Stimulated activated naive CD4-positive, alpha-beta T cell (primary cell): Measurements from ENCODE around the gene ADCY4.
"Not testable (repeated sequence)": the region's sequence is repeated elsewhere in the genome, so short reads cannot be mapped to it uniquely, and the experiment has no call there.

ENCODE experiments used
- DNase-seq, 6 experiments: peaks; one replicate each; lab custom pipeline; 2025; lab: John Stamatoyannopoulos, UW

Gene ADCY4

DNA sequence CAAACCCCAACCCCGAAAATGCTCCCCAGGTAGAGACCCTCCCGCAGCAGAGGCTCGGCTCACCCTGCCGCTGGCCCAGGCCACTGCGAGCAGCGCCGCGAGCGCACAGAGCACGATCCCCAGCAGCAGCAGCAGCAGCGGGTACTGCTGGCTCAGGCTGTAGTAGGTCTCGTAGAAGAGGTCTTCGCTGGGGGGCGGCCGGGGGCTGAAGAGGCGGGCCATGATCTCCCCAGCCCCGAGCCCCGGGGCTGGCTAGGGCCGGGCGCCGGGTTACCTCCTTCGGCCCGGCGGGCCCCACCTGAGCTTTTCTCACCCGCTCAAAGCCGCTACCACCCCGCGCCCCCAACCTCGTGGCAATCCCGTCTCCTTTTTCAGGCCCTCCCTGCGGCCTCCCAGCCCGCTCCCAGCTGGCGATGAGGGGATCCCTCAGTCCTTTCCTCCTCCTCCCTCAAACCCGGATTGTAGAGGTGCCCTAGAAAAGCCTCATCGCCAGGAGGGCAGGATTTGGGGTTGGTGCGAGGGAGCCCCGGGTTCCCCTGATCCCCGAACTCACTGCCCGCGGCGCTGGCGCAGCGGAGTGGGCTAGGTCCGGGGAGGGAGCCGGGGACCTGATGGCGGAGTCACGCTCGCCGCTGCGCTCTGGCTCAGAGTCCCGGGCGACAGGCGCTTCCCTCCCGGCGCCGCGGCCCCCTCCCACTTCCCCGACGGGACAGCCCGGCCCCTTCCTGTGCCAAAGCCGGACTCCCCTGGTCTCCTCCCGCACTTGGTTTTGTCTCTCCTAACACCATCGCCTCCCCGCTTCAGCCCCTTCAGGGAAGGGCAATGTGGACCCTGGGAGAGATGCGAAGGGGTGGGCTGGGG is at the start of gene ADCY4:
Gene ADCY4 (minus strand): TSS at position 641 of the 861 bp plus-strand sequence. CDS start 419 bp downstream, at position 222.
- peak in 2 of 6 experiments; percentile 19 to 35 for DNase-seq

DNA sequence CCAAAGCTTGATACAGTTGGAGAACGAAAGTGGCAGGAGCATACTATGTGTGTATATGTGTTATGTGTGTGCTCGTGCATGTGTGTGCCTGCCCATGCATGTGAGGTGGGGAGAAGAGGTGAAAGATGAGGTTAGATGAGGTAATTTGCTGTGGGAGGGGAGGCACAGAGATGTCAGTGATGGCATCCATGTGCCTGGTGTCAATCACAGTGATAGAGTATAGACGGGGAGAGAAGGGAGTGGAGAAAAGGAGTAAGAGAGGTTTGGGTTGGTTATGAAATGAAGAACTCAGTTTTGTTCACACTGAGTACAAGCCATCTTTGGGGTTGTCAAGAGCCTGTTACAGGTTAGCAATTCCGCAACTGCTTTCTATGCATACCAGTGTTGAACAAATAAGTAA is 49.3 kb upstream of the ADCY4 start:
- DNase-seq = no peak

- no peak for DNase-seq
These were observed 47.1 kb upstream of the ADCY4 start for GRCh38 chr14:24382064-24382371.

DNA sequence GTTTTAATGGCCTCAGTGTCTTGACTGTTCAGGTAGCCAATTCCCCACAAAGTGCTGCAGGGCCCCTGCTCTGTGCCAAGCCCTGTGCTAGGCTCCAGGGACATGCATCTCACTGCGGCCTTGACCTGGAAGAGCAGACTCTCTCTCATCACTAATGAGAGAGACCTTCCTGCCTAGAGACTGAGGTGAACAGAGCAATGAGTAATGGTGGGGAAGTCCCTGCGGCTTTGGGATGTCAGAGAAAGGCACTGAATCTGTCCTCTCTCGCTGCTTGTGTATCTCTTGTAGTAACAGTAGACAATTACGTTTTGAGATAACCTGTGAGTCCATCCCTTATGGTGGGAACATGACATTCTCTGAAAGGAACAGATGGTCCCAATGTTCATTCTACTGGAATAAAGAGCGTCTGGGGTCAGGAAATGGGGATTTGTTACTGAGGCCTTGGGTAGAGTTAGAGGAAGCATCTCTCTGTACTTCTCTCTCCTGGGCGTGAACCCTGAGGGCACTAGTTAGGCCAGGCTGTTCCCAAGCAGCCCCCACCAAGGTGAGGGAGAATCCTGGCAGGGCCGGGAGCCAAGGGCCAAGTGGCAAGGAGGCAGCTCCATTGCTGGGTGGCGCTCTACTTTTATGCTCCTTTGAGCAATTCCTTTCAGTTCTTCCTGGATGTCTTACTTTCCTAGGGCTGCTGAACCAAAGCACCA is 46.6 kb upstream of the ADCY4 start:
- no peak for DNase-seq

GRCh38 chr14:24379907-24380730 is 45.2 kb upstream of the ADCY4 start:
- no peak for DNase-seq

GRCh38 chr14:24378981-24379906 is 44.4 kb upstream of the ADCY4 start:
- DNase-seq = no peak

GRCh38 chr14:24378327-24378726 is 43.5 kb upstream of the ADCY4 start:
- DNase-seq = no peak

DNA sequence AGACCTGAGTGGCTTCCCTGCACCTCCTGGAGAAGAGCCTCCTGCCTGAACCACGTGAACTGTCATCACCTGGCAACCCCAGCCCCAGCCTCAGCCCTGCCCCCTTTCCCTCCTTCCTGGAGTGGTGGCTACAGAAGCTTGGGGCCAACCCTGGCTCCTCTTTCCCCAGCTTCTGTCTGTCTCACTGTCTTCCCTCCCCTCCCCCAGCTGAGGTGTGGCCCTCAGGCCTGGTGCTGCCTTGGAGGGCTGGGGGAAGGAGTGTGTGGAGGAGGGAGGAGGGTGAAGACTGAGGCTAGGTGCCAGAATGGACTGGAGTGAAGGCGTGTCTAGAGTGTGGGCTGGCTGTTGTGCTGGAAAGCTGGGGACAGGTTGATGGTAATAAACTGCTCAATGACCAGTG is 42.8 kb upstream of the ADCY4 start:
- no peak for DNase-seq

DNA sequence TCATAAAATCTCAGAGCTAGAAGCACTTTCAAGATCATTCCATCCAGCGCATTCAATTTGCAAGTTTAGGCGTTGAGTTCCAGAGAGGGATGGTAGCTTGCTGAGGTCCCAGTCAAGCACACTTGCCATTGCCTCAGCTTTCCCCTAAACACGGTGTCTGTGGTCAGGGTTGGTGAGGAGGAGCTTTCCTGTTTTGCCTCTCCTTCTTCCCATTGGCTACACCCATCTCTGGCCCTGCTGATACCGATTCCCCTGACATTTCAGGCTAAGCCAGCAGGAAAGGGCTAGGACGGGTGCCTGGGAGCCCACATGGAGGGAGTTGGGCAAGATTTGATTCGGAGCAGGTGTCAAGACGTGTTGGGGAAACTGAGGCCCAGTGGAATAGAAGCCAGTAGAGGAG is 42.3 kb upstream of the ADCY4 start:
- DNase-seq = no peak

GRCh38 chr14:24376448-24377070 is 41.7 kb upstream of the ADCY4 start:
- no peak for DNase-seq

- DNase-seq = no peak
These were observed 38.0 kb upstream of the ADCY4 start for GRCh38 chr14:24372701-24373416.

GRCh38 chr14:24371605-24372004 is 36.7 kb upstream of the ADCY4 start:
- not testable (repeated sequence) for DNase-seq

GRCh38 chr14:24370748-24371147 is 35.9 kb upstream of the ADCY4 start:
- no peak for DNase-seq

DNA sequence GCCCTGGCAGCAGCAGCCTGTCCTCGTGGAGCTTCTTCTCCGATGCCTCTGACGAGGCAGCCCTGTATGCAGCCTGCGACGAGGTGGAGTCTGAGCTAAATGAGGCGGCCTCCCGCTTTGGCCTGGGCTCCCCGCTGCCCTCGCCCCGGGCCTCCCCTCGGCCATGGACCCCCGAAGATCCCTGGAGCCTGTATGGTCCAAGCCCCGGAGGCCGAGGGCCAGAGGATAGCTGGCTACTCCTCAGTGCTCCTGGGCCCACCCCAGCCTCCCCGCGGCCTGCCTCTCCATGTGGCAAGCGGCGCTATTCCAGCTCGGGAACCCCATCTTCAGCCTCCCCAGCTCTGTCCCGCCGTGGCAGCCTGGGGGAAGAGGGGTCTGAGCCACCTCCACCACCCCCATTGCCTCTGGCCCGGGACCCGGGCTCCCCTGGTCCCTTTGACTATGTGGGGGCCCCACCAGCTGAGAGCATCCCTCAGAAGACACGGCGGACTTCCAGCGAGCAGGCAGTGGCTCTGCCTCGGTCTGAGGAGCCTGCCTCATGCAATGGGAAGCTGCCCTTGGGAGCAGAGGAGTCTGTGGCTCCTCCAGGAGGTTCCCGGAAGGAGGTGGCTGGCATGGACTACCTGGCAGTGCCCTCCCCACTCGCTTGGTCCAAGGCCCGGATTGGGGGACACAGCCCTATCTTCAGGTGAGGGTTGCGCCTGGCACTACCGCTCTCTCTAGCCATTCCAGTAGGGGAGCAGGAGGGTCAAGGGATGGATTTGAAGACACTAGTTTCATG is 35.2 kb upstream of the ADCY4 start:
- DNase-seq = no peak

DNA sequence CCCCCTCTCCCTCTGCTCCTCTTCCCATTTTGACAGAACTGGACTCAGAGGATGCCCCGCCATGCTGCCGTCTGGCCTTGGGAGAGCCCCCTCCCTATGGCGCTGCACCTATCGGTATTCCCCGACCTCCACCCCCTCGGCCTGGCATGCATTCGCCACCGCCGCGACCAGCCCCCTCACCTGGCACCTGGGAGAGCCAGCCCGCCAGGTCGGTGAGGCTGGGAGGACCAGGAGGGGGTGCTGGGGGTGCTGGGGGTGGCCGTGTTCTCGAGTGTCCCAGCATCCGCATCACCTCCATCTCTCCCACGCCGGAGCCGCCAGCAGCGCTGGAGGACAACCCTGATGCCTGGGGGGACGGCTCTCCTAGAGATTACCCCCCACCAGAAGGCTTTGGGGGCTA is 34.6 kb upstream of the ADCY4 start:
- DNase-seq = no peak

DNA sequence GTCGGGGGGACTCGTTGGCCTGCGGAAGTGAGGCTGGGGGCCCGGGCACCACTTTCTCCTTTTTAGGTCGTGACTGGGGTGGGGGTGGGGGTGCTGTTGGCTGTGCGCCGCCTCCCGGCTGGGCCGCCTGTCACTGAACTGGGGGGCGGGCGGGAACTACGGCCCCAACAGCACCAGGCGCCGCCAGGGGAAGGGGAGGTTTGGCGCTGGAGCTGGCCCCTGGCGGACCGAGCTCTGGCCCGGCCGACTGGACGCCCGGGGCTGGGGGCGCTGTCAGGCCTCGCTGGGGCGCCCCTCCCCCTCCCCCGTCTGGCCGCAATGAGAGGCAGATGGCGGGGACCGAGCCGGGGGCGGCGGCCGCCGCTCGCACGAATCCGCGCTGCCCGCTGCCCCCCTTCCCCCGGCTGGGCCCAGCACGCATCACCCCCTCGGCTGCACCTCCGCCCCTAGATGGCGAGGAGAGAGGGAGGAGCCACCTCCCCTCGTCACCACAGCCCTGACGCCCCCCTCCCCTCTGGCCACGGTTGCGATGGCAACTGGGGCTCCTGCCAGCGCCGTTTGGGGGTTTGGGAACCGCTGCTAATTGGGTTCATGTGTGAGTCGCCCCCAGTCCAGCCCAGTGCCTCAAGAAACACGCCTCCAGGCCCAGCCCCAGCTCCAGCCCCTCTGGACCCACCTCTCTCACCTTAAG is 33.8 kb upstream of the ADCY4 start:
- peak in 4 of 6 experiments; percentile 7 to 24 (median 10) for DNase-seq

- no peak for DNase-seq
These were observed 33.3 kb upstream of the ADCY4 start for GRCh38 chr14:24368212-24368561.

GRCh38 chr14:24367514-24368211 is 32.8 kb upstream of the ADCY4 start, which contains the start of gene NFATC4:
Gene NFATC4 (plus strand): TSS chr14:24368184. CDS start chr14:24368341, 157 bp downstream.
- peak in 1 of 6 experiments; percentile 22 for DNase-seq
